ENCODE data around the gene MAP2K6. TPM values are rescaled to one million over a fixed set of nuclear protein-coding genes. Genes with fewer than 3 reads are reported as not detected.

The MAP2K6 gene
- total and polyA plus RNA-seq, 2 of the 8 experiments (the other 6 are each of a cell fraction or from before 2014, with no cell fraction given): 11.0 to 44.1 TPM

DNA sequence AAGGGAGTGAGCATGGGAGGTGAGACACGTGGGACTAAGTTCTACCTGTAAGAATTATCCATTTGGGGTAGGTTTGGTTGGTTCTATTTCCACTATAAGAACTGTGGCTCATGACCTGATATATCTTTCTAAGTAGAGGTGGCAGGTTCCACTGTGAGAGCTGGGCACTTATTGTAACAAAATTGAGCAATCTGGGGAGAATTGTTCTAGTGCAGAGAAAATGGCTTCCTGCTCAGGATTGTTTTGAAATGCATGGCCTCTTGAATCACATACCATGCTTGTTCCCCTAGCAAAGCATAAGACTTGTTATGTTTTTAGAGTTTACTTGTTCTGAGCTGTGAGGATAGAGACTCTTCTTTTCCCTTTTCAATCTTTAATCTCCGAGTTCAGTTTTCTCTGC lies 125.9 kb downstream of the MAP2K6 start:
- FAIRE-seq: no peak
- no peak overlapping the region for H2AFZ ChIP-seq (ENCODE audit: low read length)
- CTCF ChIA-PET (ENCODE audit: partially characterized antibody): interaction anchor here (2.0 to 2.5 kb wide), 2 partner anchors 14 to 17 kb away, joined by 4 to 7 read pairs; no protein-coding TSS in a partner anchor
- TF ChIP-seq POLR2A (IDR thresholded peaks at IDR 0.05; ENCODE audit: control extremely low read depth in 1 of 2, low read depth in 2 of 2, low read length in 2 of 2): no peak
- TF ChIP-seq ZNF274 (IDR thresholded peaks at IDR 0.05; ENCODE audit: borderline replicate concordance, extremely low read depth, low read length): no peak
- TF ChIP-seq RNF2 (IDR thresholded peaks at IDR 0.05; ENCODE audit: borderline replicate concordance, low read depth, low read length, missing control alignments, poor library complexity, severe bottlenecking): no peak
- TF ChIP-seq EP300 (IDR thresholded peaks at IDR 0.05; ENCODE audit: borderline replicate concordance in 1 of 2, low read depth in 2 of 2, low read length in 2 of 2): no peak
- TF ChIP-seq EGR1 (IDR thresholded peaks at IDR 0.05; ENCODE audit: borderline replicate concordance, low read depth, low read length): no peak
- TF ChIP-seq, protein P1, sequence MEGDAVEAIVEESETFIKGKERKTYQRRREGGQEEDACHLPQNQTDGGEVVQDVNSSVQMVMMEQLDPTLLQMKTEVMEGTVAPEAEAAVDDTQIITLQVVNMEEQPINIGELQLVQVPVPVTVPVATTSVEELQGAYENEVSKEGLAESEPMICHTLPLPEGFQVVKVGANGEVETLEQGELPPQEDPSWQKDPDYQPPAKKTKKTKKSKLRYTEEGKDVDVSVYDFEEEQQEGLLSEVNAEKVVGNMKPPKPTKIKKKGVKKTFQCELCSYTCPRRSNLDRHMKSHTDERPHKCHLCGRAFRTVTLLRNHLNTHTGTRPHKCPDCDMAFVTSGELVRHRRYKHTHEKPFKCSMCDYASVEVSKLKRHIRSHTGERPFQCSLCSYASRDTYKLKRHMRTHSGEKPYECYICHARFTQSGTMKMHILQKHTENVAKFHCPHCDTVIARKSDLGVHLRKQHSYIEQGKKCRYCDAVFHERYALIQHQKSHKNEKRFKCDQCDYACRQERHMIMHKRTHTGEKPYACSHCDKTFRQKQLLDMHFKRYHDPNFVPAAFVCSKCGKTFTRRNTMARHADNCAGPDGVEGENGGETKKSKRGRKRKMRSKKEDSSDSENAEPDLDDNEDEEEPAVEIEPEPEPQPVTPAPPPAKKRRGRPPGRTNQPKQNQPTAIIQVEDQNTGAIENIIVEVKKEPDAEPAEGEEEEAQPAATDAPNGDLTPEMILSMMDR (IDR thresholded peaks at IDR 0.05; ENCODE audit: control extremely low read depth in 1 of 3, insufficient read depth in 1 of 3, low read depth in 1 of 3, low read length in 3 of 3): no peak
- no peak for TF ChIP-seq CHD1 (IDR thresholded peaks at IDR 0.05; ENCODE audit: low read depth, low read length)
- TF ChIP-seq, protein P2, sequence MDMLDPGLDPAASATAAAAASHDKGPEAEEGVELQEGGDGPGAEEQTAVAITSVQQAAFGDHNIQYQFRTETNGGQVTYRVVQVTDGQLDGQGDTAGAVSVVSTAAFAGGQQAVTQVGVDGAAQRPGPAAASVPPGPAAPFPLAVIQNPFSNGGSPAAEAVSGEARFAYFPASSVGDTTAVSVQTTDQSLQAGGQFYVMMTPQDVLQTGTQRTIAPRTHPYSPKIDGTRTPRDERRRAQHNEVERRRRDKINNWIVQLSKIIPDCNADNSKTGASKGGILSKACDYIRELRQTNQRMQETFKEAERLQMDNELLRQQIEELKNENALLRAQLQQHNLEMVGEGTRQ (IDR thresholded peaks at IDR 0.05; ENCODE audit: low read length): no peak
- no peak for TF ChIP-seq FOSL1 (IDR thresholded peaks at IDR 0.05; ENCODE audit: insufficient read depth, low read depth, low read length)

More for the DNA sequence above, 125.9 kb downstream of the MAP2K6 start:
- H4K20me1 ChIP-seq (replicated peaks in 1 of 2; ENCODE audit: control insufficient read depth in 1 of 2, insufficient read depth in 2 of 2, low read length in 2 of 2): no peaks in the 10 kb centered on the region
- no peak overlapping the region for H3K4me2 ChIP-seq (ENCODE audit: insufficient read depth in 1 of 2, low read depth in 2 of 2, low read length in 2 of 2)
- H3K79me1 ChIP-seq (ENCODE audit: low read depth, low read length): no peaks in the 10 kb centered on the region
- no peak overlapping the region for H2BK120ac ChIP-seq (replicated peaks; ENCODE audit: low read depth, low read length)
- H2AK5ac ChIP-seq (ENCODE audit: low read depth, low read length): no peak overlapping the region
- POLR2A ChIA-PET (ENCODE audit: partially characterized antibody): no interaction called here
- H4K5ac ChIP-seq (ENCODE audit: insufficient read length, low read depth, low read length): no peak overlapping the region
- H3K23ac ChIP-seq (ENCODE audit: insufficient read length): no peak overlapping the region
- no peak overlapping the region for H2BK12ac ChIP-seq (ENCODE audit: low read depth, low read length)
- H3K4ac ChIP-seq (replicated peaks; ENCODE audit: insufficient read length, low read depth, low read length): no peak overlapping the region
- no peak overlapping the region for H3K4me3 ChIP-seq (ENCODE audit: extremely low read depth in 1 of 4, insufficient read depth in 2 of 4, low read depth in 3 of 4, low read length in 4 of 4)
- no peak for DNase-seq (ENCODE audit: low read depth in 1 of 2, low spot score in 2 of 2)
- H3K23me2 ChIP-seq (ENCODE audit: low read depth, low read length): no peaks in the 10 kb centered on the region
- H3K9me3 ChIP-seq (ENCODE audit: insufficient read depth in 2 of 2, low read depth in 1 of 2, low read length in 1 of 2): no peaks in the 10 kb centered on the region
- H3K27me3 ChIP-seq (replicated peaks in 1 of 4; ENCODE audit: control insufficient read depth in 3 of 4, extremely low read depth in 1 of 4, insufficient read depth in 3 of 4, low read length in 3 of 4): no peaks in the 10 kb centered on the region
- H4K91ac ChIP-seq (replicated peaks; ENCODE audit: insufficient read length, low read length): no peak overlapping the region
- no peak overlapping the region for H2BK20ac ChIP-seq (ENCODE audit: low read length)
- no peak overlapping the region; the same call in 1 of the 2 replicates for H3K27ac ChIP-seq (ENCODE audit: low read depth, low read length)
- no peak overlapping the region for H3K14ac ChIP-seq (ENCODE audit: insufficient read length)
- 82% methylated on average over 2 of the region's 2 CpGs; no CpG with 5 or more reads in 1 of the 2 experiments for WGBS, 2 experiments (ENCODE audit: extremely low coverage in 1 of 2, insufficient coverage in 1 of 2, insufficient read length in 1 of 2, insufficient replicate concordance in 2 of 2, low coverage in 1 of 2, low lambda C conversion rate in 2 of 2, missing lambda C conversion rate in 1 of 2)
- H3K4me1 ChIP-seq (replicated peaks in 1 of 4; ENCODE audit: control insufficient read depth in 3 of 4, insufficient read depth in 4 of 4, low read length in 3 of 4): no peaks in the 10 kb centered on the region
- no peak overlapping the region for H4K8ac ChIP-seq (ENCODE audit: extremely low read depth, insufficient read depth, low read length)
- H3K9ac ChIP-seq (replicated peaks in 1 of 4; ENCODE audit: extremely low read depth in 1 of 4, low read depth in 3 of 4, low read length in 3 of 4): no peak overlapping the region
- no peak overlapping the region for H2BK5ac ChIP-seq (ENCODE audit: low read depth, low read length)
- H3K79me2 ChIP-seq (ENCODE audit: control insufficient read depth in 1 of 2, insufficient read depth in 2 of 2, low read length in 2 of 2): no peaks in the 10 kb centered on the region
- no peak overlapping the region for H3K18ac ChIP-seq (ENCODE audit: extremely low read depth, low read length)
- peaks cover 0 to 7% (median 3%) of the 10 kb centered on the region in 4 experiments; a peak in 4 of 8 replicates for H3K36me3 ChIP-seq (ENCODE audit: control insufficient read depth in 2 of 4, insufficient read depth in 4 of 4, low read length in 3 of 4)
- no peak overlapping the region for H2BK15ac ChIP-seq (ENCODE audit: low read length)
- H3K56ac ChIP-seq (replicated peaks; ENCODE audit: insufficient read length, low read depth, low read length): no peak overlapping the region

Data from H1 (cell line).